Adipocyte (in vitro differentiated cells): ENCODE results near the gene FITM1.
A peak's percentile ranks its signal among the peaks of the same experiment; 100 is the strongest.

ENCODE experiments used
- DNase-seq: peaks from one replicate; pipeline ENCODE4 v3.0.0-alpha.2; 2015; ENCODE audit warnings: low read depth
- H3K27me3 ChIP-seq: replicated peaks from 2 replicates; pipeline ENCODE4 v1.7.0; 2013; ENCODE audit warnings: mild to moderate bottlenecking, low read length, moderate library complexity; ENCODE audit not compliant: control insufficient read depth, insufficient read depth
- H3K36me3 ChIP-seq: 2 replicates; pipeline ENCODE4 v1.7.0; 2013; ENCODE audit warnings: low read length, mild to moderate bottlenecking, moderate library complexity; ENCODE audit not compliant: control insufficient read depth, insufficient read depth, severe bottlenecking
- H3K4me1 ChIP-seq: 2 replicates; pipeline ENCODE4 v1.7.0; 2013; ENCODE audit warnings: mild to moderate bottlenecking, low read length, moderate library complexity; ENCODE audit not compliant: control insufficient read depth, insufficient read depth
- H3K4me3 ChIP-seq: 2 replicates; pipeline ENCODE4 v1.7.0; 2013; ENCODE audit warnings: mild to moderate bottlenecking, low read length, moderate library complexity
- H3K9ac ChIP-seq: 2 replicates; pipeline ENCODE4 v1.7.0; 2013; ENCODE audit warnings: mild to moderate bottlenecking, low read length, moderate library complexity
- H3K9me3 ChIP-seq: 2 replicates; pipeline ENCODE4 v1.7.0; 2013; ENCODE audit warnings: mild to moderate bottlenecking, low read length, moderate library complexity; ENCODE audit not compliant: control insufficient read depth

The FITM1 gene

GRCh38 chr14:24123424-24124417 is 6.7 kb upstream of the FITM1 start:
- Histone ChIP-seq H3K4me3 (no peak overlapping the region), H3K27me3 (no peaks in the 10 kb centered on the region), H3K4me1 (no peaks in the 10 kb centered on the region), H3K9me3 (no peaks in the 10 kb centered on the region), H3K9ac (no peak overlapping the region), H3K36me3 (peaks cover 40% of the 10 kb centered on the region)
- no peak for DNase-seq

- Histone ChIP-seq H3K9ac (no peak overlapping the region), H3K27me3 (no peaks in the 10 kb centered on the region), H3K4me1 (no peaks in the 10 kb centered on the region), H3K9me3 (no peaks in the 10 kb centered on the region), H3K36me3 (peaks cover 12% of the 10 kb centered on the region), H3K4me3 (no peak overlapping the region)
- DNase-seq, result no peak
Observed at GRCh38 chr14:24126939-24127338, 3.5 kb upstream of the FITM1 start.

- no peak for DNase-seq
- Histone ChIP-seq H3K4me1 (no peaks in the 10 kb centered on the region), H3K9ac (no peak overlapping the region), H3K9me3 (no peaks in the 10 kb centered on the region), H3K4me3 (no peak overlapping the region), H3K36me3 (peaks cover 8% of the 10 kb centered on the region), H3K27me3 (no peaks in the 10 kb centered on the region)
Observed at GRCh38 chr14:24127673-24128072, 2.8 kb upstream of the FITM1 start.

GRCh38 chr14:24129410-24129998 is 955 bp upstream of the FITM1 start:
- no peaks in the 10 kb centered on the region for H3K4me1 ChIP-seq
- DNase-seq, result no peak

GRCh38 chr14:24130717-24131548 is 474 bp downstream of the FITM1 start:
- Histone ChIP-seq H3K36me3 (no peaks in the 10 kb centered on the region), H3K4me1 (no peaks in the 10 kb centered on the region), H3K4me3 (no peak overlapping the region), H3K27me3 (no peaks in the 10 kb centered on the region), H3K9ac (no peak overlapping the region), H3K9me3 (no peaks in the 10 kb centered on the region)
- DNase-seq, result no peak

More at GRCh38 chr14:24129410-24129998, 955 bp upstream of the FITM1 start:
- H3K9ac ChIP-seq, result no peak overlapping the region
- H3K36me3 ChIP-seq, result no peaks in the 10 kb centered on the region
- H3K27me3 ChIP-seq, result no peaks in the 10 kb centered on the region
- no peaks in the 10 kb centered on the region for H3K9me3 ChIP-seq
- no peak overlapping the region for H3K4me3 ChIP-seq

- no peaks in the 10 kb centered on the region for H3K9me3 ChIP-seq
Observed at GRCh38 chr14:24131549-24131966, 1.1 kb downstream of the FITM1 start.

DNA sequence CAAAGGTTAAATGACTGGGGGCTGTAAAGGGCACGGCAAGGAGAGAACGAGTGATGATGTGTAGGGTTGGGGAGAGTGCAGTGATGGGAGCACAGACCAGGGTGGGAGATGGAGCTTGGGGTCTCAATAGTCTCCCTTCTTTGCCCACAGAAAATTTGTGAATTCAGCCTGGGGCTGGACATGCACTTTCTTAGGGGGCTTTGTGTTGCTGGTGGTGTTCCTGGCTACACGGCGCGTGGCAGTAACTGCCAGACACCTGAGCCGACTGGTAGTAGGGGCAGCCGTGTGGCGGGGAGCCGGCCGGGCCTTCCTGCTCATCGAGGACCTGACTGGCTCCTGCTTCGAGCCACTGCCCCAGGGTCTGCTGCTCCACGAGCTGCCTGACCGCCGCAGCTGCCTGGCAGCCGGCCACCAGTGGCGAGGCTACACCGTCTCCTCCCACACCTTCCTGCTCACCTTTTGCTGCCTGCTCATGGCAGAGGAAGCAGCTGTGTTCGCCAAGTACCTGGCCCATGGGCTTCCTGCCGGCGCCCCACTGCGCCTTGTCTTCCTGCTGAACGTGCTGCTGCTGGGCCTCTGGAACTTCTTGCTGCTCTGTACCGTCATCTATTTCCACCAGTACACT is 1.7 kb downstream of the FITM1 start:
- Histone ChIP-seq H3K27me3 (no peaks in the 10 kb centered on the region), H3K4me1 (peaks cover 8% of the 10 kb centered on the region), H3K9ac (no peak overlapping the region), H3K36me3 (peaks cover 1% of the 10 kb centered on the region), H3K4me3 (no peak overlapping the region), H3K9me3 (no peaks in the 10 kb centered on the region)
- DNase-seq, result no peak

More at GRCh38 chr14:24131549-24131966, 1.1 kb downstream of the FITM1 start:
- no peak for DNase-seq
- Histone ChIP-seq H3K4me1 (peaks cover 1% of the 10 kb centered on the region), H3K9ac (no peak overlapping the region), H3K4me3 (no peak overlapping the region), H3K27me3 (no peaks in the 10 kb centered on the region), H3K36me3 (no peaks in the 10 kb centered on the region)

- Histone ChIP-seq H3K9ac (no peak overlapping the region), H3K4me3 (no peak overlapping the region), H3K27me3 (no peaks in the 10 kb centered on the region), H3K36me3 (peaks cover 4% of the 10 kb centered on the region), H3K9me3 (no peaks in the 10 kb centered on the region), H3K4me1 (peaks cover 9% of the 10 kb centered on the region)
- DNase-seq, result no peak
Observed at GRCh38 chr14:24132976-24133375, 2.5 kb downstream of the FITM1 start.

DNA sequence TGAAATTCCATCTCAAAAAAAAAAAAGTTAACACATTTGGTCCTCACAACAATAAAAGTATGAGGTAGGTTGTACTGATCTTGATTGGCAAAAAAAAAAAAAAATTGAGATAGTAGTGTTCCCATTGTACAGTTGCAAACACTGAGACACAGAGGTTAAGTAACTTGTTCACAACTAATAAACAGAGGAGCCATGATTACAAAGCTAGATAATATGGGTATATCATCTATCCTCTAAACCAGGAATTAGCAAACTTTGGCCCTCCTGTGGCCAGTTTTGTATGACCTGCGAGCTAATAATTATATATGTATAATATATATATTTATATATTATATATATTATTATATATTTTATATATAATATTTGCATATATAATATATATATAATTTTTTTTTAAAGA is 3.3 kb downstream of the FITM1 start:
- DNase-seq, result no peak
- no peaks in the 10 kb centered on the region for H3K9me3 ChIP-seq
- H3K27me3 ChIP-seq, result no peaks in the 10 kb centered on the region
- no peak overlapping the region for H3K9ac ChIP-seq
- H3K4me1 ChIP-seq, result peaks cover 9% of the 10 kb centered on the region
- no peak overlapping the region for H3K4me3 ChIP-seq
- H3K36me3 ChIP-seq, result peaks cover 12% of the 10 kb centered on the region

- H3K4me1 ChIP-seq, result peaks cover 9% of the 10 kb centered on the region
- peak overlapping the region; percentile 55 for H3K9ac ChIP-seq
- no peaks in the 10 kb centered on the region for H3K27me3 ChIP-seq
- DNase-seq, result no peak
- H3K9me3 ChIP-seq, result no peaks in the 10 kb centered on the region
- H3K4me3 ChIP-seq, result peak overlapping the region; percentile 91
- peaks cover 21% of the 10 kb centered on the region for H3K36me3 ChIP-seq
Observed at GRCh38 chr14:24135584-24135833, 5.0 kb downstream of the FITM1 start.
